Tibial nerve (tissue), 4 donors: ENCODE data around the gene PARP1.

Experiments
- CTCF ChIP-seq, 5 experiments: fragments of 200-600 bp in 3 of 5; fragments of 450-650 bp in 2 of 5; sonication (generic) in 3 of 5; IDR thresholded peaks; one replicate each; pipeline ENCODE4 v1.5.1; 2016 to 2019; ENCODE audit warnings: antibody characterized with exemption in 5 of 5, mild to moderate bottlenecking in 3 of 5, moderate library complexity in 2 of 5
- EP300 ChIP-seq, 2 donors: sonication (generic); formaldehyde crosslinking; IDR thresholded peaks; one replicate each; pipeline ENCODE4 v1.6.1; 2017; ENCODE audit warnings: antibody characterized with exemption in 2 of 2, mild to moderate bottlenecking in 1 of 2
- POLR2A ChIP-seq, 2 donors: fragments of 450-650 bp; IDR thresholded peaks; one replicate each; pipeline ENCODE4 v1.6.1; 2017; ENCODE audit warnings: antibody characterized with exemption in 2 of 2, mild to moderate bottlenecking in 2 of 2, moderate library complexity in 2 of 2

- TF ChIP-seq CTCF (IDR thresholded peaks at IDR 0.05) (no peak), EP300 (IDR thresholded peaks at IDR 0.05) (no peak), POLR2A (IDR thresholded peaks at IDR 0.05) (no peak)
These were observed 9.5 kb upstream of the PARP1 start for GRCh38 chr1:226417350-226417749.
